Pons (tissue), 1 donor: ENCODE results near the gene RAB17.

ENCODE experiments used
- DNase-seq: peaks from one replicate; pipeline ENCODE4 v3.0.0-alpha.2; 2016; ENCODE audit warnings: low spot score

The RAB17 gene

GRCh38 chr2:237590272-237591140 lies at the start of gene RAB17:
TSS of gene RAB17 (minus strand) at chr2:237590734. CDS start at chr2:237586154, 4,580 bp downstream.
- no peak for DNase-seq

GRCh38 chr2:237639836-237640220 lies 49.3 kb upstream of the RAB17 start:
- no peak for DNase-seq

GRCh38 chr2:237639052-237639835 lies 48.7 kb upstream of the RAB17 start:
- no peak for DNase-seq

- no peak for DNase-seq
These were observed 47.6 kb upstream of the RAB17 start for GRCh38 chr2:237638176-237638575.

- DNase-seq, result no peak
These were observed 47.0 kb upstream of the RAB17 start for GRCh38 chr2:237637429-237638135.

GRCh38 chr2:237636578-237636977 lies 46.0 kb upstream of the RAB17 start:
- DNase-seq, result no peak

GRCh38 chr2:237633061-237633561 lies 42.6 kb upstream of the RAB17 start:
- DNase-seq, result no peak

- no peak for DNase-seq
These were observed 41.5 kb upstream of the RAB17 start for GRCh38 chr2:237631801-237632585.

GRCh38 chr2:237631007-237631785 lies 40.7 kb upstream of the RAB17 start:
- DNase-seq, result no peak

- DNase-seq, result no peak
These were observed 39.9 kb upstream of the RAB17 start for GRCh38 chr2:237630216-237631000.

- no peak for DNase-seq
These were observed 39.2 kb upstream of the RAB17 start for GRCh38 chr2:237629739-237630138.

- DNase-seq, result no peak
These were observed 38.6 kb upstream of the RAB17 start for GRCh38 chr2:237629188-237629534.

GRCh38 chr2:237628247-237629187 lies 38.0 kb upstream of the RAB17 start:
- DNase-seq, result no peak

GRCh38 chr2:237627441-237628246 lies 37.1 kb upstream of the RAB17 start, which contains the start of gene LRRFIP1:
TSS of gene LRRFIP1 (plus strand) at chr2:237627587. CDS start at chr2:237627645, 58 bp downstream.
- DNase-seq, result no peak

- no peak for DNase-seq
These were observed 36.4 kb upstream of the RAB17 start for GRCh38 chr2:237626813-237627440.

- DNase-seq, result no peak
These were observed 35.2 kb upstream of the RAB17 start for GRCh38 chr2:237625777-237626176.

- no peak for DNase-seq
These were observed 34.7 kb upstream of the RAB17 start for GRCh38 chr2:237625216-237625705.
